Neural progenitor cell (in vitro differentiated cells): ENCODE data around the gene GOLGA1. TPM values are rescaled to one million over a fixed set of nuclear protein-coding genes. Genes with fewer than 3 reads are reported as not detected.
"Not testable (repeated sequence)": the region's sequence is repeated elsewhere in the genome, so short reads cannot be mapped to it uniquely, and the experiment has no call there.

Experiments used
- DNase-seq: peaks from one replicate; pipeline ENCODE4 v3.0.0-alpha.2; 2016; ENCODE audit warnings: low spot score
- H2AFZ ChIP-seq: fragments of 200-600 bp; sonication (generic); replicated peaks from 2 replicates; pipeline ENCODE4 v1.6.1; 2016; ENCODE audit warnings: antibody characterized with exemption
- H3F3A ChIP-seq: fragments of 200-600 bp; sonication (generic); 2 replicates; pipeline ENCODE4 v1.6.1; 2016; ENCODE audit warnings: antibody characterized with exemption, low read depth
- H3K27ac ChIP-seq: fragments of 200-600 bp; sonication (generic); 2 replicates; pipeline ENCODE4 v1.5.1; 2016; ENCODE audit warnings: mild to moderate bottlenecking
- H3K27me3 ChIP-seq: fragments of 200-600 bp; sonication (generic); 2 replicates; pipeline ENCODE4 v1.6.1; 2016; ENCODE audit warnings: mild to moderate bottlenecking, moderate library complexity
- H3K36me3 ChIP-seq: fragments of 200-600 bp; sonication (generic); 2 replicates; pipeline ENCODE4 v1.5.1; 2016
- H3K4me1 ChIP-seq: fragments of 200-600 bp; sonication (generic); 2 replicates; pipeline ENCODE4 v1.6.1; 2016; ENCODE audit warnings: mixed run types
- H3K4me2 ChIP-seq: fragments of 200-600 bp; sonication (generic); 2 replicates; pipeline ENCODE4 v1.6.1; 2016
- H3K4me3 ChIP-seq: fragments of 200-600 bp; sonication (generic); 2 replicates; pipeline ENCODE4 v1.5.1; 2016
- H3K79me2 ChIP-seq: fragments of 200-600 bp; sonication (generic); 2 replicates; pipeline ENCODE4 v1.6.1; 2016; ENCODE audit warnings: low read depth
- H3K9ac ChIP-seq: fragments of 200-600 bp; sonication (generic); 2 replicates; pipeline ENCODE4 v1.6.1; 2016
- H3K9me3 ChIP-seq: fragments of 200-600 bp; sonication (generic); 2 replicates; pipeline ENCODE4 v1.5.1; 2016; ENCODE audit warnings: low read depth
- H4K20me1 ChIP-seq: fragments of 200-600 bp; sonication (generic); 2 replicates; pipeline ENCODE4 v1.6.1; 2016; ENCODE audit warnings: low read depth
- H3K27ac Mint-ChIP-seq: 3 replicates; pipeline ENCODE4 v1.8.0; 2021; ENCODE audit warnings: mixed read lengths
- H3K27me3 Mint-ChIP-seq: 2 replicates; pipeline ENCODE4 v1.8.0; 2022; ENCODE audit warnings: low read depth, mild to moderate bottlenecking, inconsistent platforms, moderate library complexity, mixed read lengths; ENCODE audit not compliant: insufficient read depth
- H3K36me3 Mint-ChIP-seq: 3 replicates; pipeline ENCODE4 v1.8.0; 2021; ENCODE audit warnings: mixed read lengths
- H3K4me1 Mint-ChIP-seq: 3 replicates; pipeline ENCODE4 v1.8.0; 2021; ENCODE audit warnings: mixed read lengths
- H3K4me3 Mint-ChIP-seq: 3 replicates; pipeline ENCODE4 v1.8.0; 2021; ENCODE audit warnings: mild to moderate bottlenecking, moderate library complexity, mixed read lengths
- H3K9me3 Mint-ChIP-seq: 3 replicates; pipeline ENCODE4 v1.8.0; 2020; ENCODE audit warnings: mixed read lengths
- EZH2 ChIP-seq: fragments of 200-600 bp; sonication (generic); IDR thresholded peaks from 2 replicates; pipeline ENCODE4 v1.6.1; 2017; ENCODE audit warnings: antibody characterized with exemption, mild to moderate bottlenecking, moderate library complexity
- EZH2phosphoT487 ChIP-seq: fragments of 200-600 bp; sonication (generic); IDR thresholded peaks from 2 replicates; pipeline ENCODE4 v1.6.1; 2017; ENCODE audit warnings: antibody characterized with exemption
- total RNA-seq: library from RNA; depleted of rRNA; stranded (reverse); fragments of >200 nt; gene quantifications from 2 replicates; pipeline ENCODE4 v1.2.3, GENCODE V29; 2015; ENCODE audit warnings: low replicate concordance
- TF ChIP-seq, protein P1 (sequence below): fragments of 200-600 bp; sonication (generic); IDR thresholded peaks from 2 replicates; pipeline ENCODE4 v1.5.1; 2017; ENCODE audit warnings: antibody characterized with exemption, mild to moderate bottlenecking

Gene GOLGA1
- total RNA-seq, 1 donor from 2014 or later = 17.8 TPM

- Histone ChIP-seq H3K9ac (no peak overlapping the region), H3K79me2 (no peaks in the 10 kb centered on the region), H3K9me3 (no peaks in the 10 kb centered on the region), H4K20me1 (no peaks in the 10 kb centered on the region), H3K4me1 (peaks cover 8% of the 10 kb centered on the region), H3K4me2 (no peak overlapping the region), H3K4me3 (no peak overlapping the region), H3K27me3 (no peaks in the 10 kb centered on the region), H3F3A (no peaks in the 10 kb centered on the region), H3K27ac (no peak overlapping the region), H2AFZ (no peak overlapping the region), H3K36me3 (no peaks in the 10 kb centered on the region)
- Mint-ChIP-seq H3K27me3 (no peaks in the 10 kb centered on the region), H3K9me3 (no peaks in the 10 kb centered on the region), H3K27ac (no peak overlapping the region), H3K4me1 (no peaks in the 10 kb centered on the region), H3K36me3 (peaks cover 3% of the 10 kb centered on the region), H3K4me3 (no peak overlapping the region)
- TF ChIP-seq, protein P1, sequence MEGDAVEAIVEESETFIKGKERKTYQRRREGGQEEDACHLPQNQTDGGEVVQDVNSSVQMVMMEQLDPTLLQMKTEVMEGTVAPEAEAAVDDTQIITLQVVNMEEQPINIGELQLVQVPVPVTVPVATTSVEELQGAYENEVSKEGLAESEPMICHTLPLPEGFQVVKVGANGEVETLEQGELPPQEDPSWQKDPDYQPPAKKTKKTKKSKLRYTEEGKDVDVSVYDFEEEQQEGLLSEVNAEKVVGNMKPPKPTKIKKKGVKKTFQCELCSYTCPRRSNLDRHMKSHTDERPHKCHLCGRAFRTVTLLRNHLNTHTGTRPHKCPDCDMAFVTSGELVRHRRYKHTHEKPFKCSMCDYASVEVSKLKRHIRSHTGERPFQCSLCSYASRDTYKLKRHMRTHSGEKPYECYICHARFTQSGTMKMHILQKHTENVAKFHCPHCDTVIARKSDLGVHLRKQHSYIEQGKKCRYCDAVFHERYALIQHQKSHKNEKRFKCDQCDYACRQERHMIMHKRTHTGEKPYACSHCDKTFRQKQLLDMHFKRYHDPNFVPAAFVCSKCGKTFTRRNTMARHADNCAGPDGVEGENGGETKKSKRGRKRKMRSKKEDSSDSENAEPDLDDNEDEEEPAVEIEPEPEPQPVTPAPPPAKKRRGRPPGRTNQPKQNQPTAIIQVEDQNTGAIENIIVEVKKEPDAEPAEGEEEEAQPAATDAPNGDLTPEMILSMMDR = no peak
- no peak for TF ChIP-seq EZH2
- no peak for TF ChIP-seq EZH2phosphoT487
- no peak for DNase-seq
These were observed 6.6 kb downstream of the GOLGA1 start for GRCh38 chr9:124934290-124934689.

GRCh38 chr9:124932333-124932732 lies 8.6 kb downstream of the GOLGA1 start:
- H3K4me2 ChIP-seq = no peak overlapping the region
- H2AFZ ChIP-seq = no peak overlapping the region
- TF ChIP-seq EZH2phosphoT487 (no peak), EZH2 (no peak)
- TF ChIP-seq, protein P1 = no peak
- H3F3A ChIP-seq = no peaks in the 10 kb centered on the region
- no peak for DNase-seq
- H3K36me3 Mint-ChIP-seq = peaks cover 9% of the 10 kb centered on the region
- peaks cover 8% of the 10 kb centered on the region for H3K4me1 ChIP-seq
- H3K27ac ChIP-seq = no peak overlapping the region
- no peak overlapping the region for H3K4me3 Mint-ChIP-seq
- no peaks in the 10 kb centered on the region for H3K9me3 ChIP-seq
- H3K4me1 Mint-ChIP-seq = no peaks in the 10 kb centered on the region
- H4K20me1 ChIP-seq = no peaks in the 10 kb centered on the region
- no peak overlapping the region for H3K27ac Mint-ChIP-seq
- H3K27me3 Mint-ChIP-seq = no peaks in the 10 kb centered on the region
- no peaks in the 10 kb centered on the region for H3K9me3 Mint-ChIP-seq
- H3K36me3 ChIP-seq = no peaks in the 10 kb centered on the region
- no peaks in the 10 kb centered on the region for H3K79me2 ChIP-seq
- no peaks in the 10 kb centered on the region for H3K27me3 ChIP-seq
- H3K4me3 ChIP-seq = no peak overlapping the region
- H3K9ac ChIP-seq = no peak overlapping the region

DNA sequence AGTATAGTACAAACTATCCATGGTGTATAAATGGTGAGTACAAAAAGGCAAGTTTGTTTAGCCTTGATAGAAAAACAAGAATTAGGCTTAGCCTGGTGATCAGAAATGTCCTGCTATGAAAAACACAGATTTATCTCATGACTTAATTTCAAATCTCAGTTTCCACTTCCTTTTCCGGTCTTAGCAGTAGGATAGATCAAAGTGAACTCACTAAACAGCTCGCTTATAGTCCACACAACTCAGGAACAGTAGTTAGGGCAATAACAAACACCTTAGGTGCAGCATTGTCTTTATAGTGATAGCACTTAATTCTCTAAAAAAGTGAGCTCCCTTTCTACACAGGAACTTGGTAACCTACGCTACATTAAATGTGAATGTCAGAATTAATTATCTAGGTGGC lies 11.4 kb downstream of the GOLGA1 start:
- Mint-ChIP-seq H3K27me3 (no peaks in the 10 kb centered on the region), H3K4me3 (no peak overlapping the region), H3K4me1 (no peaks in the 10 kb centered on the region), H3K36me3 (peaks cover 12% of the 10 kb centered on the region), H3K9me3 (no peaks in the 10 kb centered on the region), H3K27ac (no peak overlapping the region)
- TF ChIP-seq, protein P1 = no peak
- TF ChIP-seq EZH2 (no peak), EZH2phosphoT487 (no peak)
- no peak overlapping the region for H3K4me3 ChIP-seq
- H3K79me2 ChIP-seq = no peaks in the 10 kb centered on the region
- no peak overlapping the region for H3K9ac ChIP-seq
- H3K9me3 ChIP-seq = no peaks in the 10 kb centered on the region
- H3K27me3 ChIP-seq = no peaks in the 10 kb centered on the region
- peaks cover 8% of the 10 kb centered on the region for H3K4me1 ChIP-seq
- H3K36me3 ChIP-seq = no peaks in the 10 kb centered on the region
- no peak for DNase-seq
- no peak overlapping the region for H2AFZ ChIP-seq
- no peaks in the 10 kb centered on the region for H3F3A ChIP-seq
- no peak overlapping the region for H3K27ac ChIP-seq
- no peak overlapping the region for H3K4me2 ChIP-seq
- no peaks in the 10 kb centered on the region for H4K20me1 ChIP-seq

- Histone ChIP-seq H3K27me3 (no peaks in the 10 kb centered on the region), H3K9ac (no peak overlapping the region), H3K4me2 (no peak overlapping the region), H3K36me3 (no peaks in the 10 kb centered on the region), H4K20me1 (no peaks in the 10 kb centered on the region), H3F3A (no peaks in the 10 kb centered on the region), H3K4me3 (no peak overlapping the region), H3K79me2 (no peaks in the 10 kb centered on the region), H3K27ac (no peak overlapping the region), H3K4me1 (peaks cover 8% of the 10 kb centered on the region), H3K9me3 (no peaks in the 10 kb centered on the region), H2AFZ (no peak overlapping the region)
- H3K4me3 Mint-ChIP-seq = no peak overlapping the region
- H3K4me1 Mint-ChIP-seq = no peaks in the 10 kb centered on the region
- no peak overlapping the region for H3K27ac Mint-ChIP-seq
- no peaks in the 10 kb centered on the region for H3K27me3 Mint-ChIP-seq
- TF ChIP-seq, protein P1 = no peak
- no peak for TF ChIP-seq EZH2phosphoT487
- TF ChIP-seq EZH2 = no peak
- H3K9me3 Mint-ChIP-seq = no peaks in the 10 kb centered on the region
- peaks cover 12% of the 10 kb centered on the region for H3K36me3 Mint-ChIP-seq
- DNase-seq = no peak
These were observed 12.8 kb downstream of the GOLGA1 start for GRCh38 chr9:124928116-124928515.

- not testable (repeated sequence) for H3K27me3 ChIP-seq, H3K79me2 ChIP-seq, H3K9ac ChIP-seq, DNase-seq, H3K9me3 ChIP-seq, H3K27ac Mint-ChIP-seq, H3K27me3 Mint-ChIP-seq, H3K4me1 ChIP-seq, H4K20me1 ChIP-seq, H3K4me1 Mint-ChIP-seq, H3K4me2 ChIP-seq, H2AFZ ChIP-seq, H3K9me3 Mint-ChIP-seq, H3F3A ChIP-seq, H3K36me3 ChIP-seq, H3K4me3 Mint-ChIP-seq, H3K27ac ChIP-seq, H3K4me3 ChIP-seq
- peaks cover 10% of the 10 kb centered on the region for H3K36me3 Mint-ChIP-seq
These were observed 20.5 kb downstream of the GOLGA1 start for GRCh38 chr9:124920394-124920793.
